Panc1 (cell line): ENCODE measurements around the gene ADAMTS1. TPM values are rescaled to one million over a fixed set of nuclear protein-coding genes. Genes with fewer than 3 reads are reported as not detected.

Source experiments
- ATAC-seq: fragments of 200-7000 bp; cut with Tn5 transposase; 2 replicates; pipeline ENCODE4 v1.9.1; 2020; ENCODE audit warnings: mild to moderate bottlenecking, moderate library complexity
- BruUV-seq: library from RNA; stranded (reverse); fragments of 400-500 nt; replicated peaks from 2 replicates; lab custom pipeline; 2021; lab: Mats Ljungman, UMichigan
- CTCF ChIA-PET: fragments of 300-600 bp; sonication (Branson Sonifier 250); formaldehyde crosslinking; loops from one replicate; lab custom pipeline; 2022; ENCODE audit warnings: antibody characterized with exemption; lab: Charles Lee
- POLR2A ChIA-PET: fragments of 300-600 bp; sonication (Branson Sonifier 250); formaldehyde crosslinking; loops from one replicate; lab custom pipeline; 2022; ENCODE audit warnings: antibody characterized with exemption; lab: Charles Lee
- DNase-seq: peaks from one replicate; pipeline ENCODE4 v3.0.0-alpha.2; 2010; ENCODE audit warnings: low read depth, low spot score
- H3K27ac ChIP-seq: 2 replicates; pipeline ENCODE4 v1.5.1; 2011; ENCODE audit warnings: mild to moderate bottlenecking, low read length, inconsistent platforms
- H3K27me3 ChIP-seq: fragments of 200-500 bp; sonication (Bioruptor generic); 2 replicates; pipeline ENCODE4 v1.6.0; 2014; ENCODE audit warnings: low read length, inconsistent platforms; ENCODE audit not compliant: control insufficient read depth, insufficient read depth
- H3K36me3 ChIP-seq: fragments of 200-500 bp; sonication (Bioruptor generic); 2 replicates; pipeline ENCODE4 v1.5.1; 2014; ENCODE audit warnings: inconsistent platforms, mild to moderate bottlenecking, low read length, moderate library complexity; ENCODE audit not compliant: control insufficient read depth, insufficient read depth
- H3K4me1 ChIP-seq: 2 replicates; pipeline ENCODE4 v1.5.1; 2011; ENCODE audit warnings: inconsistent platforms, mild to moderate bottlenecking, low read length, moderate library complexity; ENCODE audit not compliant: control insufficient read depth, insufficient read depth
- H3K4me3 ChIP-seq, 2 experiments: 2 replicates each; pipeline ENCODE4 v1.5.1; 2011 to 2012; ENCODE audit warnings: low read depth in 2 of 2, low read length in 2 of 2, mild to moderate bottlenecking in 2 of 2, inconsistent platforms in 1 of 2, moderate library complexity in 1 of 2
- H3K9me3 ChIP-seq: fragments of 200-500 bp; sonication (Bioruptor generic); 2 replicates; pipeline ENCODE4 v1.5.1; 2014; ENCODE audit warnings: low read depth, mild to moderate bottlenecking, inconsistent platforms, low read length, moderate library complexity; ENCODE audit not compliant: control insufficient read depth, insufficient read depth
- POLR2AphosphoS5 ChIP-seq: IDR thresholded peaks from 2 replicates; pipeline ENCODE4 v1.6.1; 2012; ENCODE audit warnings: mild to moderate bottlenecking, low read depth, low read length, moderate library complexity
- SIN3A ChIP-seq: IDR thresholded peaks from 2 replicates; pipeline ENCODE4 v1.6.1; 2012; ENCODE audit warnings: low read depth, mild to moderate bottlenecking, low read length, moderate library complexity, borderline replicate concordance; ENCODE audit not compliant: insufficient read depth
- TCF7L2 ChIP-seq: IDR thresholded peaks from 2 replicates; pipeline ENCODE4 v1.6.1; 2011; ENCODE audit warnings: mild to moderate bottlenecking, low read depth, low read length, inconsistent platforms
- in situ Hi-C: cut with HindIII; loops from 2 replicates; pipeline ENCODE4 v1.10.0; 2016; ENCODE audit warnings: low sequenced_read_pairs, low pct_unique_long_range_greater_than_20kb
- intact Hi-C: fragments of 100-400 bp; cut with micrococcal nuclease; formaldehyde crosslinking; loops from one replicate; pipeline ENCODE4 v1.10.0; 2022; ENCODE audit not compliant: unreplicated experiment
- total RNA-seq: library from RNA; stranded (reverse); gene quantifications from one replicate; pipeline ENCODE4 v1.2.1, GENCODE V29; 2021; ENCODE audit not compliant: unreplicated experiment
- TF ChIP-seq, protein P1 (sequence below): fragments of 450-650 bp; IDR thresholded peaks from 2 replicates; pipeline ENCODE4 v1.5.1; 2017; ENCODE audit warnings: mild to moderate bottlenecking
- TF ChIP-seq, protein P2 (sequence below), 2 experiments: IDR thresholded peaks; 2 replicates each; pipeline ENCODE4 v1.6.1; 2011 to 2012; ENCODE audit warnings: low read depth in 2 of 2, control low read depth in 1 of 2, low read length in 1 of 2, mild to moderate bottlenecking in 1 of 2, moderate library complexity in 1 of 2; ENCODE audit not compliant: insufficient read depth in 1 of 2

ADAMTS1 gene
- total RNA-seq, 1 experiment from 2014 or later, result 3.3 TPM

DNA sequence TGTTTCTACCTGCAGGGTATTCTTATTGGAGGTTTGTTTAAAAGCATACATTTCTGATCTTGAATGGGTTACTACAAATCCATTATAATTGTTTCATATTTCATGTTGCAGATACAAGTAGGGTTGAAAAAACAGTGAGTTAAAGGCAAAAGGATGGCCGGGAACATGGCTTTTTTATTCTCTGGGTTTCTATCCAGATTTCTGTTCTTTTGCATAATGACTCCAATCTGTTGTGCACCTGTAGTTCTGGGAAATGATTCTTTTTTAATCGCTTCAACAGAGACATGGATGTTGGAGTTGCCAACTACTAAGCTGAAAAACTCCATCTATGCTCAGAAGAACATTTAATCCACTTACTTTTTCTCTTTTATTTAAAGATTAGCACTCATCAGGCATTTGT, 2.7 kb upstream of the ADAMTS1 start:
- Histone ChIP-seq H3K27me3 (peaks cover 5% of the 10 kb centered on the region; the same call in 1 of the 2 replicates), H3K4me3 (no peak overlapping the region), H3K27ac (no peak overlapping the region), H3K9me3 (no peaks in the 10 kb centered on the region), H3K36me3 (no peaks in the 10 kb centered on the region), H3K4me1 (no peaks in the 10 kb centered on the region; the same call in 1 of the 2 replicates)
- in situ Hi-C loops, result no loop called here
- no peak for DNase-seq
- POLR2A ChIA-PET, result no interaction called here
- intact Hi-C loops, result loop anchor here (5.0 kb wide), 1 partner anchor 1899 kb away; no protein-coding TSS in a partner anchor
- no peak for ATAC-seq
- BruUV-seq, result no TSS peak
- CTCF ChIA-PET, result no interaction called here
- no peak for TF ChIP-seq SIN3A
- TF ChIP-seq TCF7L2, result no peak
- TF ChIP-seq, protein P1, sequence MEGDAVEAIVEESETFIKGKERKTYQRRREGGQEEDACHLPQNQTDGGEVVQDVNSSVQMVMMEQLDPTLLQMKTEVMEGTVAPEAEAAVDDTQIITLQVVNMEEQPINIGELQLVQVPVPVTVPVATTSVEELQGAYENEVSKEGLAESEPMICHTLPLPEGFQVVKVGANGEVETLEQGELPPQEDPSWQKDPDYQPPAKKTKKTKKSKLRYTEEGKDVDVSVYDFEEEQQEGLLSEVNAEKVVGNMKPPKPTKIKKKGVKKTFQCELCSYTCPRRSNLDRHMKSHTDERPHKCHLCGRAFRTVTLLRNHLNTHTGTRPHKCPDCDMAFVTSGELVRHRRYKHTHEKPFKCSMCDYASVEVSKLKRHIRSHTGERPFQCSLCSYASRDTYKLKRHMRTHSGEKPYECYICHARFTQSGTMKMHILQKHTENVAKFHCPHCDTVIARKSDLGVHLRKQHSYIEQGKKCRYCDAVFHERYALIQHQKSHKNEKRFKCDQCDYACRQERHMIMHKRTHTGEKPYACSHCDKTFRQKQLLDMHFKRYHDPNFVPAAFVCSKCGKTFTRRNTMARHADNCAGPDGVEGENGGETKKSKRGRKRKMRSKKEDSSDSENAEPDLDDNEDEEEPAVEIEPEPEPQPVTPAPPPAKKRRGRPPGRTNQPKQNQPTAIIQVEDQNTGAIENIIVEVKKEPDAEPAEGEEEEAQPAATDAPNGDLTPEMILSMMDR, result no peak
- TF ChIP-seq, protein P2, sequence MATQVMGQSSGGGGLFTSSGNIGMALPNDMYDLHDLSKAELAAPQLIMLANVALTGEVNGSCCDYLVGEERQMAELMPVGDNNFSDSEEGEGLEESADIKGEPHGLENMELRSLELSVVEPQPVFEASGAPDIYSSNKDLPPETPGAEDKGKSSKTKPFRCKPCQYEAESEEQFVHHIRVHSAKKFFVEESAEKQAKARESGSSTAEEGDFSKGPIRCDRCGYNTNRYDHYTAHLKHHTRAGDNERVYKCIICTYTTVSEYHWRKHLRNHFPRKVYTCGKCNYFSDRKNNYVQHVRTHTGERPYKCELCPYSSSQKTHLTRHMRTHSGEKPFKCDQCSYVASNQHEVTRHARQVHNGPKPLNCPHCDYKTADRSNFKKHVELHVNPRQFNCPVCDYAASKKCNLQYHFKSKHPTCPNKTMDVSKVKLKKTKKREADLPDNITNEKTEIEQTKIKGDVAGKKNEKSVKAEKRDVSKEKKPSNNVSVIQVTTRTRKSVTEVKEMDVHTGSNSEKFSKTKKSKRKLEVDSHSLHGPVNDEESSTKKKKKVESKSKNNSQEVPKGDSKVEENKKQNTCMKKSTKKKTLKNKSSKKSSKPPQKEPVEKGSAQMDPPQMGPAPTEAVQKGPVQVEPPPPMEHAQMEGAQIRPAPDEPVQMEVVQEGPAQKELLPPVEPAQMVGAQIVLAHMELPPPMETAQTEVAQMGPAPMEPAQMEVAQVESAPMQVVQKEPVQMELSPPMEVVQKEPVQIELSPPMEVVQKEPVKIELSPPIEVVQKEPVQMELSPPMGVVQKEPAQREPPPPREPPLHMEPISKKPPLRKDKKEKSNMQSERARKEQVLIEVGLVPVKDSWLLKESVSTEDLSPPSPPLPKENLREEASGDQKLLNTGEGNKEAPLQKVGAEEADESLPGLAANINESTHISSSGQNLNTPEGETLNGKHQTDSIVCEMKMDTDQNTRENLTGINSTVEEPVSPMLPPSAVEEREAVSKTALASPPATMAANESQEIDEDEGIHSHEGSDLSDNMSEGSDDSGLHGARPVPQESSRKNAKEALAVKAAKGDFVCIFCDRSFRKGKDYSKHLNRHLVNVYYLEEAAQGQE (IDR thresholded peaks at IDR 0.05; ENCODE audit: insufficient read depth in 1 of 2, low read depth in 2 of 2, low read length in 1 of 2), result no peak
- TF ChIP-seq POLR2AphosphoS5, result no peak

DNA sequence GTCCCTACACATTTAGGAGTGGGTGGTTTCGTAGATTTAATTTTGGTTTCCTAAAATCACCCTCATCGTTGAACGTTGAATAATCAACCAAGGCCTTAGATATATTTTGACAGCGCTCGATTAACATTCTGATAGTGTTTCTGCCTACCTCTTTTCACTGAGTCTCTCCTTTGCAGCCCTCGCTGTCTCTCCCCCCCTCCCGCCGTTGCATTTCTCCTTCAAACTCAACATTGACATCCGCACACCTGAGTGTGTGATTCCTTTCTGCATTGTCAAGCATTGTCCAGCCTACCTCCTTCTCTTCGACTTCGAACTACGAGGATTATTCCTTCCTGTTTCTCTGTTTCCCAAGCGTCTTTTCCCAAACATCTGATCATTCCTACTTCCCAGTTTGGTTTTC, 1.8 kb upstream of the ADAMTS1 start:
- no peaks in the 10 kb centered on the region for H3K9me3 ChIP-seq
- BruUV-seq, result no TSS peak
- DNase-seq, result no peak
- H3K36me3 ChIP-seq, result no peaks in the 10 kb centered on the region
- H3K4me1 ChIP-seq, result no peaks in the 10 kb centered on the region; the same call in 1 of the 2 replicates
- TF ChIP-seq POLR2AphosphoS5 (no peak), TCF7L2 (no peak), SIN3A (no peak)
- TF ChIP-seq, protein P1, result no peak
- TF ChIP-seq, protein P2 (IDR thresholded peaks at IDR 0.05; ENCODE audit: insufficient read depth in 1 of 2, low read depth in 2 of 2, low read length in 1 of 2), result no peak
- no peak for ATAC-seq
- H3K4me3 ChIP-seq, result peak overlapping the region; percentile 48 to 67
- POLR2A ChIA-PET, result no interaction called here
- CTCF ChIA-PET, result no interaction called here
- in situ Hi-C loops (no loop called here), intact Hi-C loops (loop anchor here (5.0 kb wide), 1 partner anchor 1900 kb away; no protein-coding TSS in a partner anchor)
- H3K27ac ChIP-seq, result no peak overlapping the region
- peaks cover 5% of the 10 kb centered on the region; the same call in 1 of the 2 replicates for H3K27me3 ChIP-seq
